ENCODE data around the gene LTA. TPM values are rescaled to one million over a fixed set of nuclear protein-coding genes. Genes with fewer than 3 reads are reported as not detected.

LTA gene, protein sequence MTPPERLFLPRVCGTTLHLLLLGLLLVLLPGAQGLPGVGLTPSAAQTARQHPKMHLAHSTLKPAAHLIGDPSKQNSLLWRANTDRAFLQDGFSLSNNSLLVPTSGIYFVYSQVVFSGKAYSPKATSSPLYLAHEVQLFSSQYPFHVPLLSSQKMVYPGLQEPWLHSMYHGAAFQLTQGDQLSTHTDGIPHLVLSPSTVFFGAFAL
- total RNA-seq (10 to 100 TPM; 19.9 to 26.0 TPM), total RNA-seq (18.7 to 19.5 reads per million in 2 donors)

DNA sequence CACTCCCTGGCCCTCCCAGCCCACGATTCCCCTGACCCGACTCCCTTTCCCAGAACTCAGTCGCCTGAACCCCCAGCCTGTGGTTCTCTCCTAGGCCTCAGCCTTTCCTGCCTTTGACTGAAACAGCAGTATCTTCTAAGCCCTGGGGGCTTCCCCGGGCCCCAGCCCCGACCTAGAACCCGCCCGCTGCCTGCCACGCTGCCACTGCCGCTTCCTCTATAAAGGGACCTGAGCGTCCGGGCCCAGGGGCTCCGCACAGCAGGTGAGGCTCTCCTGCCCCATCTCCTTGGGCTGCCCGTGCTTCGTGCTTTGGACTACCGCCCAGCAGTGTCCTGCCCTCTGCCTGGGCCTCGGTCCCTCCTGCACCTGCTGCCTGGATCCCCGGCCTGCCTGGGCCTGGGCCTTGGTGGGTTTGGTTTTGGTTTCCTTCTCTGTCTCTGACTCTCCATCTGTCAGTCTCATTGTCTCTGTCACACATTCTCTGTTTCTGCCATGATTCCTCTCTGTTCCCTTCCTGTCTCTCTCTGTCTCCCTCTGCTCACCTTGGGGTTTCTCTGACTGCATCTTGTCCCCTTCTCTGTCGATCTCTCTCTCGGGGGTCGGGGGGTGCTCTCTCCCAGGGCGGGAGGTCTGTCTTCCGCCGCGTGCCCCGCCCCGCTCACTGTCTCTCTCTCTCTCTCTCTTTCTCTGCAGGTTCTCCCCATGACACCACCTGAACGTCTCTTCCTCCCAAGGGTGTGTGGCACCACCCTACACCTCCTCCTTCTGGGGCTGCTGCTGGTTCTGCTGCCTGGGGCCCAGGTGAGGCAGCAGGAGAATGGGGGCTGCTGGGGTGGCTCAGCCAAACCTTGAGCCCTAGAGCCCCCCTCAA, at the start of gene LTA:
LTA (plus strand) TSS at position 249 of the 871 bp plus-strand sequence; CDS start at position 703, 454 bp downstream.
- peaks cover 85% of the 10 kb centered on the region for H3K4me1 Mint-ChIP-seq
- DNase-seq: peak; percentile 67 to 75 (median 73)
- peaks cover 21% of the 10 kb centered on the region for H3K36me3 Mint-ChIP-seq (ENCODE audit: low read depth)
- H3K9me3 ChIP-seq (ENCODE audit: control insufficient read depth, low read length, poor library complexity, severe bottlenecking): no peaks in the 10 kb centered on the region
- H3K4me3 Mint-ChIP-seq: peak within 1 kb of the TSS; percentile 100
- ATAC-seq: peak; percentile 74
- peak within 1 kb of the TSS; percentile 99 for H3K27ac Mint-ChIP-seq
- H3K27me3 Mint-ChIP-seq: no peaks in the 10 kb centered on the region

DNA sequence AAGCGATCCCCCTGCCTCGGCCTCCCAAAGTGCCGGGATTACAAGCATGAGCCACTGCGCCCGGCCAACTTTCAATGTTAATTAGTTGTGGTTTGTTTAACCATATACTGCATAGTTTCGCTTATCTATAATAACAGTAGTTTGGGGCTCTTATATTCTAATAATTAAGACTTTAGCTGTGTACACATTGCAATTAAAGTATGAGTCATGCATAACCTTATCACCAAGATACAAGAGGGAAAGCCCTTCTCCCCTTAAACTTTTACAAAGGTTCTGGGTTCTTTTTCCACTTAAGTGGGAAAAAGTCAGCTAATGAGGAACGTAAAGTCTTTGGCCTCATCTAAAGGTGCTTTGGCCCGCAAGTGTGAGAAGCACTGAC, 46.5 kb upstream of the LTA start:
- Mint-ChIP-seq H3K36me3 (ENCODE audit: low read depth) (peaks cover 2% of the 10 kb centered on the region), H3K27ac (no peak overlapping the region), H3K27me3 (no peaks in the 10 kb centered on the region), H3K4me1 (peaks cover 3% of the 10 kb centered on the region), H3K4me3 (no peak overlapping the region)
- DNase-seq (no peak), ATAC-seq (no peak)
- no peaks in the 10 kb centered on the region for H3K9me3 ChIP-seq (ENCODE audit: control insufficient read depth, low read length, poor library complexity, severe bottlenecking)

DNA sequence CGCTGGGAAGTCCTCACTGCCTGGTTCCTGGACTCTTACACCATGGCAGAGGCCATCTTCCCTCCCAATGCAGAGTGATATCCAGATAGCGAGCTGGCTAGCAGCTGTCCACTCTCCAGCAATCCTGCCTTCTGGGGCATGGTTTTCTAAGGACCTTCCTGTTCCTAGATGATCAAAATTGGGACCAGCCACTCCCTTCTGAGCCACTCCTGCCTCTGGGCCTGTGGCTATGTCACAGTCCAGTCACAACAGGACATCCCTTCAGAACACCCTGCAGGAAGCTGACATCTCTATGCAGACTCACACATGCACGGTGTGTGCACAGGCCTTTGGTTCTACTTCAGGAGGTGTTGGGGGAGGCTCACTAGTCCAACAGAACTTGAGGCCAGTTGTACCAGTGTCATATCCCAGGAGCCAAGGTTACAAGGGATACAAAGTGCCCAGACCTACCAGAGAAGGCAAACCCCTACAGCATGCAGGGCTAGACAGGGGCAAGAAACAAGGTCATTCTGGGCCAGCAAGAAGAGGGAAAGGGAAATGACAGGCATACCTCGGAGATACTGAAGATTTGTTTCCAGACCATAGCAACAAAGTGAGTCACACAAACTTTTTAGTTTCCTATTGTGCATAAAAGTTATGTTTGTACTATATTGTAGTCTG, 46.0 kb upstream of the LTA start:
- DNase-seq (no peak), ATAC-seq (peak; percentile 19)
- Mint-ChIP-seq H3K4me3 (no peak overlapping the region), H3K36me3 (ENCODE audit: low read depth) (peaks cover 2% of the 10 kb centered on the region), H3K4me1 (peaks cover 3% of the 10 kb centered on the region), H3K27me3 (no peaks in the 10 kb centered on the region), H3K27ac (no peak overlapping the region)
- H3K9me3 ChIP-seq (ENCODE audit: control insufficient read depth, low read length, poor library complexity, severe bottlenecking): no peaks in the 10 kb centered on the region

DNA sequence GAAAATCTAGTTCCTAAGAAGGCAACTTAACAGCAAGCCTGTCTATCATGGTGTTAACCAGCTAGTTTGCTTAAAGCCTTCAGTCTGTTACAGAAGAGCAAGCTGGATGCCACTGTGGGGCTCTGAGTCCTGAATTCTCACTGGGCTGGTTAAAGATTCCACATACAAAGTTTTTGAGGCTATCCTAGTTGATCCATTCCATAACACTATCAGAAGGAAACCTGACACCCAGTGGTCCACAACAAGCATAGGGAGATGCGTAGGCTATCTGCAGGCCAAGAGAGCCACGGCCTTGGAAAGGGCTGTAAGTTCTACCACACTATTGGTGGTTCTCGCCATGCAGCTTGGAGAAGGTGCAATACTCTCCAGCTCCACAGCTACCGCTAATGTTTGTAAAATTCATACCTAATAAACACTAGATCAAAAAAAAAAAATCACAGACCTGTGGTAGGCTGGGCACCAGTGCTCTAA, 43.7 kb upstream of the LTA start:
- no peak for DNase-seq
- peak overlapping the region; percentile 39 for H3K4me3 Mint-ChIP-seq
- peaks cover 3% of the 10 kb centered on the region for H3K4me1 Mint-ChIP-seq
- peak overlapping the region; percentile 39 for H3K27ac Mint-ChIP-seq
- no peaks in the 10 kb centered on the region for H3K9me3 ChIP-seq (ENCODE audit: control insufficient read depth, low read length, poor library complexity, severe bottlenecking)
- peak; percentile 28 for ATAC-seq
- H3K27me3 Mint-ChIP-seq: no peaks in the 10 kb centered on the region
- peaks cover 4% of the 10 kb centered on the region for H3K36me3 Mint-ChIP-seq (ENCODE audit: low read depth)

DNA sequence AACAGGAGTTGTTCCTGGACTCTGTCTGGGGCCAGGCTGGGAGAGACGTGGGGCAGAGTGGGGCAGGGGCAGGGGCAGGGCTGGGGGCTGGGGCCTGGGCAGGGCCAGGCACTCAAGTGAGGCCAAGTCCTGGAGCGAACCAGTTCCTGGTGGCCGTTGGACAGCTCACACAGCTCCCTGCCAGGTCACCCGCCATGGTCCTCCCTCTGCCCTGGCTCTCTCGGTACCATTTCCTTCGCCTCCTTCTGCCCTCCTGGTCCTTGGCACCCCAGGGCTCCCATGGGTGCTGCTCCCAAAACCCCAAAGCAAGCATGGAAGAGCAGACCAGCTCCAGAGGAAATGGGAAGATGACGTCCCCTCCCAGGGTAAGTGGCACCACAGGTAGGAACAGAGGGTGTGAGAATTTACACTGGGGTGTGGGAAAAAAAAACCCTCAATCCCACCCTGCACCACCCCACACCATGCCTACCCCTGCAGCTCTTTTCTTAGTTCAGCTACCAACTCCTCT, 43.2 kb upstream of the LTA start, which contains the start of gene MCCD1:
MCCD1 (plus strand) TSS at position 142 of the 508 bp plus-strand sequence; CDS start at position 195, 53 bp downstream.
- DNase-seq (no peak), ATAC-seq (peak; percentile 18)
- Mint-ChIP-seq H3K27me3 (no peaks in the 10 kb centered on the region), H3K36me3 (ENCODE audit: low read depth) (peaks cover 4% of the 10 kb centered on the region), H3K4me3 (peak within 1 kb of the TSS; percentile 61), H3K27ac (peak within 1 kb of the TSS; percentile 73), H3K4me1 (peaks cover 3% of the 10 kb centered on the region)
- no peaks in the 10 kb centered on the region for H3K9me3 ChIP-seq (ENCODE audit: control insufficient read depth, low read length, poor library complexity, severe bottlenecking)

DNA sequence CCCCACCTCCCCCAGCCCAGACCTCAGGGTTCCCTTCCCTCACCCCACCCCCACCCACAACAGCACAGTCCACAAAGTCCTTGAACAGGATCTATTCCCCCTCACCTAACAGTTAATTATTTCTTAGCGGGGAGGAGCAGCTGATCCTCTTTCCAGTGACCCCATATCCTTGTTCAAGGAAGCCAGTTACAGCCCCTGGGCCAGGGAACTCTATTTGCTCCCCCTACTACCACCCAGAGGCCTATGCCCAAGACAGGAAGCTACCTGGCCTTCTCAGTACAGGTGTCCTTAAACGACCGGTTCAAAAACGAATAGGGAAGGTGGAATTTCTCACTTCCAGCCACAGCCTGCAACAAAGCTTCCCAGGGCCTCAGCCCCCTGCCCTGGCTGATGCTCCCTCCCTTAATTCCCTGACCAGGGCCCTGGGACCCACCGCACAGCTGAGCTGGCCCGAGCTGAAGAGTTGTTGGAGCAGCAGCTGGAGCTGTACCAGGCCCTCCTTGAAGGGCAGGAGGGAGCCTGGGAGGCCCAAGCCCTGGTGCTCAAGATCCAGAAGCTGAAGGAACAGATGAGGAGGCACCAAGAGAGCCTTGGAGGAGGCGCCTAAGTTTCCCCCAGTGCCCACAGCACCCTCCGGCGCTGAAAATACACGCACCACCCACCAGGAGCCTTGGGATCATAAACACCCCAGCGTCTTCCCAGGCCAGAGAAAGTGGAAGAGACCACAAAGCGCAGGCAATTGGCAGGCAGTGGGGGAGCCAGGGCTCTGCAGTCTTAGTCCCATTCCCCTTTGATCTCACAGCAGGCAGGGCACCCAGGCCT, 42.5 kb upstream of the LTA start:
- H3K9me3 ChIP-seq (ENCODE audit: control insufficient read depth, low read length, poor library complexity, severe bottlenecking): no peaks in the 10 kb centered on the region
- Mint-ChIP-seq H3K4me3 (peak overlapping the region; percentile 61), H3K4me1 (peaks cover 3% of the 10 kb centered on the region), H3K27ac (peak overlapping the region; percentile 73), H3K27me3 (no peaks in the 10 kb centered on the region), H3K36me3 (ENCODE audit: low read depth) (peaks cover 4% of the 10 kb centered on the region)
- ATAC-seq (peak; percentile 22), DNase-seq (no peak)

DNA sequence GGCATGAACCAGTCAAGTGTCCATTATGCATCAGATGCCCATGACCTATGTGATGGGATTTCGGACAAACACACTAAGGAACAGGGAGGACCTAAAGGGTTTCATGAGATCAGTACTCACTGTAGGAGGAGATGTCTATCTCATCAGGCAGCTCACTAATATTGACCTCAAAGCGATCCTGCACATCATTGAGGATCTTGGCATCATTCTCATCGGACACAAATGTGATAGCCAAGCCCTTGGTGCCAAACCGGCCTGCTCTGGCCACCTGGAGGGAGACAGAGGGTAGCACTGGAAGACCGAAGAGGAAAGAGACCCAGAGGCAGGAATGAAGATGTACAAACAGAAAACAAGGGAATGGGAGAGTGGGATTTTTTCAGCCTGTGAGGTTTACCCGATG, 41.4 kb upstream of the LTA start:
- peak overlapping the region; percentile 43 for H3K27ac Mint-ChIP-seq
- H3K4me3 Mint-ChIP-seq: peak overlapping the region; percentile 68
- peaks cover 3% of the 10 kb centered on the region for H3K4me1 Mint-ChIP-seq
- no peaks in the 10 kb centered on the region for H3K27me3 Mint-ChIP-seq
- no peaks in the 10 kb centered on the region for H3K9me3 ChIP-seq (ENCODE audit: control insufficient read depth, low read length, poor library complexity, severe bottlenecking)
- peaks cover 5% of the 10 kb centered on the region for H3K36me3 Mint-ChIP-seq (ENCODE audit: low read depth)
- ATAC-seq (no peak), DNase-seq (no peak)

DNA sequence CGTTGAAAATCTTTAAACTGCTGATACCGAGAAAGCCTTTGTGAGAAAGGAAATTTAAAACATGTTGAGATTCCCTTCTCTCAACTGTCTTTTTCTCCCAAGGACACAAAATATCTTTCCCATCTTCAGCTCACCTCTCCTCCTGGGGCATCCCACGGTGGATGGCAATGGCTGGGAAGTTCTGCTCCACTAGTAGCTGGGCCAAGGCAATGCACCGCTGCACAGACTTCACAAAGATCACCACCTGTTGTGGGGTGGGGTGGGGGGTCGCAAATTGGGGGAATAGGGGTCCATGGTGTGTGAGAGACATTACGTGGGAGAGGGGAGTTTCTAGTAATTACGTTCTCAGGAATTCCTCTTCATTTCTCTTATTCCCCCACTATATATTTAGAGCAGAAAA, 40.9 kb upstream of the LTA start:
- Mint-ChIP-seq H3K36me3 (ENCODE audit: low read depth) (peaks cover 8% of the 10 kb centered on the region), H3K27ac (peak overlapping the region; percentile 43), H3K4me3 (peak overlapping the region; percentile 68), H3K4me1 (peaks cover 5% of the 10 kb centered on the region), H3K27me3 (no peaks in the 10 kb centered on the region)
- no peak for ATAC-seq
- H3K9me3 ChIP-seq (ENCODE audit: control insufficient read depth, low read length, poor library complexity, severe bottlenecking): no peaks in the 10 kb centered on the region
- no peak for DNase-seq

DNA sequence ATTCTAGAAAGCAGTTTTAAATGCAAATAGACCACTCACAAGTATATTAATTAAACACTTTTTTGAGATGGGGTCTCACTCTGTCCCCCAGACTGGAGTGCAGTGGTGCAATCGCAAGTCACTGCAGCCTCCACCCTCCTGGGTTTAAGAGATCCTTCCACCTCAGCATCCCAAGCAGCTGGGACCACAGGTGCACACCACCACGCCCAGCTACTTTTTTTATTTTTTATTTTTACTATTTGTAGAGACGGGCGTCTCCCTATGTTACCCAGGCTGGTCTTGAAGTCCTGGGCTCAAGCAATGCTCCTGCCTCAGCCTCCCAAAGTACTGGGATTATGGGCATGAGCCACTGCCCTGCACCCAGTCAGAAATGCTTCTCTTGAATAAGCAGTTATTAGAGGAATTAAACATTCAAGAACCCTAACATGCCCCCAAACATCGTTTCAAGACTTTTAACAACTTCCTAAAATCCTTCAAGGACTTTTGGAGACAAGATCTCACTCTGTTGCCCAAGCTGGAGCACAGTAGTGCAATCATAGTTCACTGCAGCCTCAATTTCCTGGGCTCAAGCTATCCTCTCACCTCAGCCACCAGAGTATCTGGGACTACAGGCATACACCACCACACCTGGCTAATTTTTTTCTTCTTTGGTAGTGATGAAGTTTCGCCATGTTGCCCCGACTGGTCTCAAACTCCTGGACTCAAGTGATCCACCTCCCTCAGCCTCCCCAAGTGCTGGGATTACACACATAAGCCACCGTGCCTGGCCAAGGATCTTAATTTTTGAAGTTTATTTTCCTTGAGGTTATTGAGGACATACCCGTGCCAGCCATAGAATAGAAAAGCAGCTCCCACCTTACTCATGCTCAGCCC, 40.1 kb upstream of the LTA start:
- H3K9me3 ChIP-seq (ENCODE audit: control insufficient read depth, low read length, poor library complexity, severe bottlenecking): no peaks in the 10 kb centered on the region
- ATAC-seq (no peak), DNase-seq (no peak)
- peaks cover 4% of the 10 kb centered on the region for H3K4me1 Mint-ChIP-seq
- H3K36me3 Mint-ChIP-seq (ENCODE audit: low read depth): peaks cover 8% of the 10 kb centered on the region
- no peaks in the 10 kb centered on the region for H3K27me3 Mint-ChIP-seq
- H3K4me3 Mint-ChIP-seq: no peak overlapping the region
- H3K27ac Mint-ChIP-seq: peak overlapping the region; percentile 43

DNA sequence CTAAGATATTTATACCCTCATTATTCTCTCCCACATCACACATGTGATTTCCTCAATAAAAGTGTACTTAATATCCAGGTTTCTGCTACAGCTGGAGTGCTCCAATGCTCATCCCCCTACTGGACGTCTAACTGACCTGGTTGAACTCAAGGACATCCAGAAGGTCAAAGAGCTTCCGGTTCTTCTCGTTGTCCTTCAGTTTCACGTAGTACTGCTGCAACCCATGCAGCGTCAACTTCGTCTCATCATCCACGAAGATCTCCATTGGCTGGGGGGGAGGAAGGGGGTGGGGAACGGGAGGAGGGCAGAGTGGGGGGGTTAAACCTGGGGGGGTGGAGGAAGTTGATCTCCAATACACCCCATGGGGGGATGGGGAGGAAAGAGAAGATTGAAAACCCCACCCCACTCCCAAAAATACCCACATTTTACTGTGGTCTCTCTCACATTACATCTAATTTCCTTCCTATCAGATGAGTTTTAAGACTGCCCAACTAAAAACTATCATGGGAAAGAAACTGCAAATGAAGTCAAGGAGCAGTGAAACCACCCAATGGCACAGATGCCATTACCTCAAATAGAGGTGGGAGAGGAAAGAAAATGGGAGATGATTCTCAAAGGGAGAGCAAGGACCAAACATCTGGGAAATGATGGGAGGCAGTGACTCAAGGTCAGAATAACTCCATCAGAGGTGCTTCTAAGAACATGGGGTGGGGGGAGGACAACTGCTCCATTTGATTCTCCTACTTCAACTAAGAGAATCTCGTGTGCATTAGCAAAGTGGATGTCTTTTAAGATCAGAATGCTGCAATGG, 39.2 kb upstream of the LTA start:
- Mint-ChIP-seq H3K27me3 (no peaks in the 10 kb centered on the region), H3K4me3 (no peak overlapping the region), H3K36me3 (ENCODE audit: low read depth) (peaks cover 8% of the 10 kb centered on the region), H3K4me1 (peaks cover 4% of the 10 kb centered on the region), H3K27ac (peak overlapping the region; percentile 24)
- DNase-seq: no peak
- H3K9me3 ChIP-seq (ENCODE audit: control insufficient read depth, low read length, poor library complexity, severe bottlenecking): no peaks in the 10 kb centered on the region
- ATAC-seq: no peak

DNA sequence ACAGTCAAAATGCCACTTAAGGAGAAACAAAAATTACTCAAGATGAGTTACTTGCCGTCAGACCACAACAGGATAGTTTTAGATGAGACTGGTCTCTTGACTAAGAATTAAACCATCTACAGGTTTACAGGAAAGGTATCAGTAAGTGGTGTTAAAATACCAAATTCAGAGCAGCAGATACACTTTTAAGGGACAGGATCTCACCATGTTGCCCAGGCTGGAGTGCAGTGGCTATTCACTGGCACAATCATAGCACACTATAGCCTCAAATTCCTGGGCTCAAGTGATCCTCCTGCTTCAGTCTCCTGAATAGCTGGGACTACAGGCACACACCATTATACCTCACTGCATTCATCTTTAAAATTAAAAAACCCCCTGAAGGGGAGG, 38.6 kb upstream of the LTA start:
- DNase-seq (no peak), ATAC-seq (no peak)
- peaks cover 8% of the 10 kb centered on the region for H3K36me3 Mint-ChIP-seq (ENCODE audit: low read depth)
- H3K4me3 Mint-ChIP-seq: no peak overlapping the region
- H3K9me3 ChIP-seq (ENCODE audit: control insufficient read depth, low read length, poor library complexity, severe bottlenecking): no peaks in the 10 kb centered on the region
- peaks cover 6% of the 10 kb centered on the region for H3K4me1 Mint-ChIP-seq
- H3K27me3 Mint-ChIP-seq: no peaks in the 10 kb centered on the region
- H3K27ac Mint-ChIP-seq: peak overlapping the region; percentile 24
